A673 (cell line): ENCODE data around the gene SNTG2. TPM values are rescaled to one million over a fixed set of nuclear protein-coding genes. Genes with fewer than 3 reads are reported as not detected.

Experiments used
- BruUV-seq: library from RNA; stranded (reverse); fragments of 400-500 nt; replicated peaks from 2 replicates; lab custom pipeline; 2021; lab: Mats Ljungman, UMichigan
- CTCF ChIA-PET: fragments of 300-600 bp; sonication (Branson Sonifier 250); formaldehyde crosslinking; loops from one replicate; lab custom pipeline; 2022; ENCODE audit warnings: antibody characterized with exemption; lab: Charles Lee
- POLR2A ChIA-PET: fragments of 300-600 bp; sonication (Branson Sonifier 250); formaldehyde crosslinking; loops from one replicate; lab custom pipeline; 2022; ENCODE audit warnings: antibody characterized with exemption; ENCODE audit not compliant: low non-redundant PET; lab: Charles Lee
- DNase-seq: peaks from one replicate; pipeline ENCODE4 v3.0.0-alpha.2; 2015; ENCODE audit warnings: low spot score
- H3K27ac ChIP-seq: fragments of 200-600 bp; sonication (generic); 2 replicates; pipeline ENCODE4 v1.5.1; 2016; ENCODE audit warnings: mixed run types, low read depth, mild to moderate bottlenecking, mixed read lengths, antibody characterized with exemption, low read length; ENCODE audit not compliant: poor library complexity, severe bottlenecking
- H3K27me3 ChIP-seq: fragments of 200-600 bp; sonication (generic); replicated peaks from 2 replicates; pipeline ENCODE4 v1.6.1; 2017; ENCODE audit warnings: mixed run types, low read depth, mild to moderate bottlenecking, mixed read lengths, antibody characterized with exemption, low read length; ENCODE audit not compliant: insufficient read depth, poor library complexity
- H3K36me3 ChIP-seq: fragments of 200-600 bp; sonication (generic); 2 replicates; pipeline ENCODE4 v1.6.1; 2016; ENCODE audit warnings: mixed run types, mild to moderate bottlenecking, mixed read lengths, antibody characterized with exemption, low read length; ENCODE audit not compliant: insufficient read depth, poor library complexity, severe bottlenecking
- H3K4me1 ChIP-seq: fragments of 200-600 bp; sonication (generic); 2 replicates; pipeline ENCODE4 v1.6.1; 2017; ENCODE audit warnings: mixed run types, mild to moderate bottlenecking, mixed read lengths, antibody characterized with exemption, low read length; ENCODE audit not compliant: insufficient read depth, poor library complexity, severe bottlenecking
- H3K4me3 ChIP-seq: fragments of 200-600 bp; sonication (generic); 2 replicates; pipeline ENCODE4 v1.5.1; 2016; ENCODE audit warnings: low read depth, mixed run types, mild to moderate bottlenecking, mixed read lengths, low read length; ENCODE audit not compliant: poor library complexity, severe bottlenecking
- H3K9me3 ChIP-seq: fragments of 200-600 bp; sonication (generic); 2 replicates; pipeline ENCODE4 v1.6.1; 2016; ENCODE audit warnings: mixed run types, low read depth, mild to moderate bottlenecking, mixed read lengths, antibody characterized with exemption, low read length; ENCODE audit not compliant: poor library complexity, severe bottlenecking
- CTCF ChIP-seq: fragments of 300-800, 200-600 bp; sonication (generic); conservative IDR thresholded peaks from 2 replicates; pipeline ENCODE4 v1.5.1; 2017; ENCODE audit warnings: low read depth, mild to moderate bottlenecking, antibody characterized with exemption, low read length, moderate library complexity, mixed read lengths
- EZH2 ChIP-seq: fragments of 200-600 bp; sonication (generic); IDR thresholded peaks from 2 replicates; pipeline ENCODE4 v1.6.1; 2017; ENCODE audit warnings: borderline replicate concordance, low read depth, mild to moderate bottlenecking, mixed read lengths, antibody characterized with exemption, low read length; ENCODE audit not compliant: poor library complexity, severe bottlenecking
- intact Hi-C: fragments of 100-400 bp; cut with micrococcal nuclease; formaldehyde crosslinking; loops from one replicate; pipeline ENCODE4 v1.10.0; 2022; ENCODE audit not compliant: unreplicated experiment
- total RNA-seq: library from RNA; stranded (reverse); gene quantifications from 2 replicates; pipeline ENCODE4 v1.2.3, GENCODE V29; 2021

The SNTG2 gene
- total RNA-seq, 1 experiment from 2014 or later: 3.7 TPM

DNA sequence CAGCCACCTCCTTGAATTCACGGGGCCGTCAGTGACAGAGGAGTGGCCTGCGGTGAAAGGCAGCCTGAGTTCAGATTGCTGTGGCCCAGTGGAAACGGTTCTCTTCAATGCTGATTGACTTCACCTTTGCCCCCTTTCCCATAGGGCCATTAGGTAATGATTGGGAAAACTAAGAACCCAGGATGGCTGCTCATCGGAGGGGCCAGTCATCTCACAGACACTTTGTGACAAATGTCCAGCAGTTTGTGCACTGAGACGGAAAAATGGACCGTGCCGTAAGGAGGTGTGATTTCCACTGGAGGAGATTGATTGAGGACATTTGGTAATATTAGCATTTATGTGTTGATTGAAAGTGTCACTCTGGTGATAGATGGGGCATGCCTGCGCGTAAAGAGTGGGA lies 402.9 kb downstream of the SNTG2 start:
- POLR2A ChIA-PET: no interaction called here
- DNase-seq: no peak
- Histone ChIP-seq H3K4me3 (no peak overlapping the region), H3K4me1 (no peaks in the 10 kb centered on the region), H3K27ac (no peak overlapping the region), H3K36me3 (no peaks in the 10 kb centered on the region), H3K9me3 (peaks cover 9% of the 10 kb centered on the region), H3K27me3 (no peaks in the 10 kb centered on the region)
- intact Hi-C loops: no loop called here
- no peak for TF ChIP-seq CTCF
- no peak for TF ChIP-seq EZH2
- no TSS peak for BruUV-seq
- CTCF ChIA-PET: no interaction called here

GRCh38 chr2:1360144-1360543 lies 409.5 kb downstream of the SNTG2 start:
- no peak for TF ChIP-seq CTCF
- no peak overlapping the region for H3K4me3 ChIP-seq
- H3K4me1 ChIP-seq: no peaks in the 10 kb centered on the region
- H3K27me3 ChIP-seq: no peaks in the 10 kb centered on the region
- H3K27ac ChIP-seq: no peak overlapping the region
- ChIA-PET POLR2A (no interaction called here), CTCF (no interaction called here)
- no peaks in the 10 kb centered on the region for H3K9me3 ChIP-seq
- intact Hi-C loops: no loop called here
- no TSS peak for BruUV-seq
- no peak for DNase-seq
- no peaks in the 10 kb centered on the region for H3K36me3 ChIP-seq

DNA sequence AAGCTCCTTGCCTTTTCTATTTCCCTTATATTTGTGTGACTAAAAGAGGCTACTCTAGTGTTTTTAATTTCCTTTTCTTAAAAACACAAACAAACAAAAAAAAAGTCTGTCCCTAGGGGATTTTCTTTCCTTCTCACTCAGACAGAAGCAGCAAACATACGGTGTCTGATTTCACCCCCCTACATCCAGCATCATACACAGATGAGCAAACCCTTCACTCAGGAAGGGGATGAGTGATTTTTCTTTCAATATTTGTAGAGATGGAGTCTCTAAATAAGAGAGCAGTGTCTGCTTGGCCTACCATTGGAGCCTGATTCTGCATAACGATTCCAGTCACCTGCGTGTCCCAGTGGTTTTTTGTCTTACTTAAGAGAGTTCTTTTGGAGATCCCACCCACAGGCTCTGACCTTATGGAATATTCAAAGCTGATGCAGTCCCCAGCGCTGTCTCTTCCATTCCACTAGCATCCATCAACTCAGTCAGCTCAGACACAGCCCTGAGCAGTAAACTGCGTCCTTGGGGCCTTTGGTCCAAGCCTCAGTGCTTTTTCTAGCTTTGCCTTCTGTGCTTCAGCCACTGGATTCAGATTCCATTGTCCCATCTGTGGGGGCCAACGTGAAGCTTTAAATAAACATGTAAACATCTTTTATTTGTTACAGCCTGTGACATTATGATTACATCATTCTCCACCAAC lies 410.1 kb downstream of the SNTG2 start:
- no peak for DNase-seq
- no peaks in the 10 kb centered on the region for H3K36me3 ChIP-seq
- H3K27ac ChIP-seq: no peak overlapping the region
- no peak overlapping the region for H3K4me3 ChIP-seq
- BruUV-seq: no TSS peak
- no peaks in the 10 kb centered on the region for H3K9me3 ChIP-seq
- ChIA-PET CTCF (no interaction called here), POLR2A (no interaction called here)
- TF ChIP-seq EZH2 (no peak), CTCF (no peak)
- intact Hi-C loops: no loop called here
- H3K4me1 ChIP-seq: peaks cover 3% of the 10 kb centered on the region
- H3K27me3 ChIP-seq: no peaks in the 10 kb centered on the region
